Endometrial microvascular endothelial cells (primary cell): Measurements from ENCODE around the gene ARID1B. TPM values are rescaled to one million over a fixed set of nuclear protein-coding genes. Genes with fewer than 3 reads are reported as not detected.

ENCODE experiments used
- in situ Hi-C: cut with HindIII; loops from 2 replicates; pipeline ENCODE4 v1.10.0; 2017; ENCODE audit warnings: low sequenced_read_pairs, low pct_unique_long_range_greater_than_20kb; ENCODE audit errors: inconsistent ontology term
- total RNA-seq: library from RNA; depleted of rRNA; stranded (reverse); fragments of >200 nt; gene quantifications from one replicate; pipeline ENCODE4 v1.2.3, GENCODE V29; 2015; ENCODE audit errors: inconsistent ontology term

ARID1B gene
- total RNA-seq, 1 donor from 2014 or later: 24.6 TPM

DNA sequence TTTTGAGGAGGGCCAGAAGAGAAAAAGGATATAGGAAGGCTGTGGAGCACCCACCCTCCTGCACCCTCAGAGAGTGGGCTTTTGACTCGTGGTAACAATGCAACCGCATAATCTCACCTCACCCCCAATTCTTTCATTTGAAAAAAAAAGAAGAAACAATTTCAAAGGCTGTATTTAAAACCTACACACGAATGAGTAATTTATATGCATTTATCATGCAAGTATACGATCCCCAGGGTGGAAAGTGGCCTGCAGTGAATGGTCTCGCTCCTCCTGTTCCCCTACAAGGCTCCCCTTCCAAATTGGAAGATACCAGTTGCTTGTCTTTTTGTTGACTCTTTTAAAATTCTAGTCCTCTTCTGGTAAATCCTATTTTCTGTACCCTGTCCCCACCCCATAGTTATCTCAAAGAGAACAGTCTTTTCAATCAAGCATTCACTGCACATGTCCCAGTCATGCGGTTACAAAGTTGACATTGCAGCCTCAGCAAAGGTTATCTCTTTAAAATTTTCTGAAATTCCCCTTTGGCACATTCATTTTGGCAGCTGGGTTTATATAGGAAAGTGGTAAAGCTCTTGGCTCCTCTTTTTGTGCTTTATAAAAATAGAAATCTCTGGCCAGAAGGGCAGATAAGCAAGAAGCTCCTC lies 110.6 kb downstream of the ARID1B start:
- in situ Hi-C loops: no loop called here

GRCh38 chr6:156889469-156889868 lies 112.3 kb downstream of the ARID1B start:
- in situ Hi-C loops: no loop called here

- in situ Hi-C loops: no loop called here
These were observed 112.8 kb downstream of the ARID1B start for GRCh38 chr6:156889986-156890385.

DNA sequence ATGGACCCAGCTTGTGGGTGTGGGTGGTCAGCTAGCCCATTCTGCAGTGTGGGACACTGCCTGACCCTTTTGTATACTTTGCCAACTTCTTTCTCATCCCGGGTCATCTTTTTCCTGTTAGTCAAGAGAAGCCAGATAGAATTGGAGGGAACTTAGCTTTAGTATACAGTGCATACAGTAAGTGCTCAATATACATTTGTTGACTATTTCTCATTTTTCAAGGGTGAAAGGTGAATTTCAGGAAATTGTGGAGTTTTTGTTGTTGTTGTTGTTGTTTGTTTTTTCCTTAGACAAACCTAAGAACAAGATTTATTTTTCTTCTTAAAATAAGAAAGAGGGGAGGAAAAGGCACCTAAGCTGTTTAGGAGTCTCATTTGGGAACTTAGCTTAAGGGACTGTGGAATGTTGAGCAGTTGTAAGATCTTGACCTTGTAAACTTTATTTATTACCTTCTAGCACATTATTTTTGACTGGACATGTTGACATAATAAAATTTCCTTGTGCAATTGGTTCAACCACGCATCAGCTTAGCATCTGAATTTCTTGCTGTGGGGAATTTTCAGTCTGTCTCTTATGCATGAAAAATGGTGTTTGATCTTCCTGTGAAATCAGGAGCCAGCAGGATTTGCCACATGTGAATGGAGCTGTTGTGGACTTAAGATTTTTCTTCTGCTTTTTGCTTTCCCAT lies 113.6 kb downstream of the ARID1B start:
- in situ Hi-C loops: no loop called here

DNA sequence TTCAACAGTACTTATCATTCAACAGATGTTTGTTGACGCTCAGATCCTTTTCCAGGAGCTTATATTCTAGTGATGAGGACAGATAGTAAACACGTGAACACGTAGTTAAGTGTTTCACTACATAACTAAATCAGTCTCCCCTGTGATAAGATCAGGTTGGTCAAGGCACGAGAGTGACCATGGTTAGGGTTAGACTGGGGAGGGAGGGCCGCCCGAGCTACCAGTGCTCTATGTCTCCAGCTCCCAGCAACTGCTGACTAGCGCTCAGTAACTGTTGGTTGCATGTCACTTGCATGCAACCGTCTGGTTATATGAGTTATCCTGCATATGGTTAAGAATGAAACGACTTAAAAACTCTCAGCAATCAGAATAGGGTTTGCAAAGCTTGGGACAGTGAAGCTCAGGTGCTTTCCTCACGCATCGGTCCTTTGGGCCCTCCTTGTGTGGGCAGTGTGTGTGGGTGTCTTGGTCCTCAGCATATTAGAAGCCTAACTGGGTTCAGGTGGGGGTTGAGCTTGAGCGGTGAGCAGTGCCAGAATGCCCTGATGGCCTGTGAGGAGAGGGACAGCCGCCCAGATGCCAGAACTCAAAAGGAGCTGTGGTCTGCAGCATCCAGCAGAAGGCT lies 120.8 kb downstream of the ARID1B start:
- in situ Hi-C loops: no loop called here

GRCh38 chr6:156899071-156899470 lies 121.9 kb downstream of the ARID1B start:
- in situ Hi-C loops: no loop called here

GRCh38 chr6:156899532-156900135 lies 122.5 kb downstream of the ARID1B start:
- in situ Hi-C loops: no loop called here

- in situ Hi-C loops: no loop called here
These were observed 123.1 kb downstream of the ARID1B start for GRCh38 chr6:156900292-156900691.

DNA sequence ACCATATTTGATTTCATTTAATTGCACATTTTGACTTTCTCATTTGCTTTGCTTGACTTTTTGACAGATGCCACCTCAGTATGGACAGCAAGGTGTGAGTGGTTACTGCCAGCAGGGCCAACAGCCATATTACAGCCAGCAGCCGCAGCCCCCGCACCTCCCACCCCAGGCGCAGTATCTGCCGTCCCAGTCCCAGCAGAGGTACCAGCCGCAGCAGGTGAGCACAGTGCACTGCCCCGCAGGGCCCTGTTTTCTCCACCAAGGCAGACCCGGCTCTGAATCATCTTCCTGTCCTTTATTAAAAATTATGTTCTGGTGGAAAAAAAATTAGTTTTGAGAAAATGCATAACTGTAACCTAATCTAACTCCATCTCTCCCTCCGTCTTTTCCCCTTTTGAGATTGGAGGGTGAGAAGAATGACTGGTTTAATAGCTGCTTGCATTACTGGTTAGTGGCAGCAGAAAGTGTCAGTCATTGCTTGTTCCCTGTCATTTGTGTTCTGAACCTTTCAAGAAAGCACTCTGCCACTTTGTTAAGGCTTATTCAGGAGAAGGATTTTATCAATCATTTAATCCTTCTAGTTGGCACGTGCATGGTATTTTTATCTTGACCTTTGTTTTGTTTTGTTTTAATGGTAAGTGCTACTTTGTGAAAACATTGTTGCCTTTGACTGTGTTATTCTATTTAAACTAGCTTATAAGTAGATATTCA lies 124.3 kb downstream of the ARID1B start:
- in situ Hi-C loops: no loop called here

DNA sequence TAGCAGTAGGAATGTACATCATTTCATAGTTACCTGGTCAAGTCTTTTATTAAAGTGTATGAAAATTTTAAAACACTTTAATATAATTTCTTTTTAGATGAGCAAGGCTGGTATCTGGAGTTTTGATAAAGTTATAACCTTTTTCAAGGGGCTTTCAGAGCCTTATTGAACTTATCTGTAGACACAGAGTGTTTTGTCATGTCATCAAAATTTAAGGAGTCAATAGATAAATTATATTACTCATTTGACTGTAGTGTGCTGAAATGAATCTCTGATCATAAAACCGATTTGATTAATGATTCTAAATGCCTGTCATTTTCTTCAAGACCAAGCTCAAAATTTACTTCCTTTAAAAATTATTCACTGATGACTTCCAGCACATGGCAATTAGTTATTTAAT lies 125.6 kb downstream of the ARID1B start:
- in situ Hi-C loops: no loop called here

DNA sequence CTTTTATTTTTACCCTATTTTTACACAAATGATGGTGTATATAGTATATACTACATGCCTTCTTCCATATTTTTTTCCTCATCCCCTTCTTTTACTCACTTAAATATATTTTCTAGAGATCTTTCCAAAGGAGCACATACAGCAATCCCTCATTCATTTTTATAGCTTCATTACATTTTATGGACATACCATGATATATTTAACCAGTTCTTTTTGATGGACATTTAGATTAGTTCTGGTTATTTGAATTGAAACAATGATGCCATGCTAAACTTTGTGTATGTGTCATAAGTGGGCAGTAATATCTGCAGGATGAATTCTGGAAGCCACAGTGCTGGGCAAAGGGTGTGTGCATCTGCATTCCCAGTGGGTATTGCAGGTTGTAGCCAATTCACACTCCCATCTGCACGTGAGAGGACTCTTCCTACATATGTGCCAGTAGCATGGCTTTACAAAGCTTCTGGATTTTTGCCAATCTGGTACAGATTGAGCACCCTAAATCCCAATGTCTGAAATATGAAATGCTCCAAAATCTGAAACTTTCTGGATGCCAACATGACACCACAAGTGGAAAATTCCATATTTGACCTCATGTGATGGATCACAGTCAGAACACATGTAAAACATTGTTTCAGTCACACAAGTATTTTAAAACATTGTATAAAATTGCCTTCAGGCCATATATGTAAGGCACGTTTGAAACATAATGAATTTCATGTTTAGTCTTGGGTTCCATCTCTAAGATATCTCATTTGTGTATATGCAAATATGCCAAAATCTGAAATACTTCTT lies 127.2 kb downstream of the ARID1B start:
- in situ Hi-C loops: no loop called here

GRCh38 chr6:156905801-156906200 lies 128.6 kb downstream of the ARID1B start:
- in situ Hi-C loops: no loop called here

- in situ Hi-C loops: no loop called here
These were observed 129.3 kb downstream of the ARID1B start for GRCh38 chr6:156906451-156906850.

- in situ Hi-C loops: no loop called here
These were observed 132.2 kb downstream of the ARID1B start for GRCh38 chr6:156909212-156910010.

DNA sequence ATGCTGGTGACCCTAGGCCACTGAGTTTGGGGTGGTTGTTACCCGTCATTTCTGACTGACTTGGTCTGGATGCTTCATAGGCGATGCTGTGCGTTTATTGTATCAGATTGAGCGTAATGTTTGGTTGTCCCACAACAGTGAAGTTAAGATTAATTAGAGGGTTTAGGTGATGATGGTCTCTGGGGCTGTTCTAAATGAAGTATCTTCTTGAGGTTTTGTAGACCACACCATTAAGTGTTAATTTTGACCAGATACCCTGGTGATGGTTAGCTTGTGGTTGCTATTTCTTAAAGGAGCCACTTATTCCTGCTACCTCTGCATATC lies 132.8 kb downstream of the ARID1B start:
- in situ Hi-C loops: no loop called here

- in situ Hi-C loops: no loop called here
These were observed 133.8 kb downstream of the ARID1B start for GRCh38 chr6:156910938-156911337.

DNA sequence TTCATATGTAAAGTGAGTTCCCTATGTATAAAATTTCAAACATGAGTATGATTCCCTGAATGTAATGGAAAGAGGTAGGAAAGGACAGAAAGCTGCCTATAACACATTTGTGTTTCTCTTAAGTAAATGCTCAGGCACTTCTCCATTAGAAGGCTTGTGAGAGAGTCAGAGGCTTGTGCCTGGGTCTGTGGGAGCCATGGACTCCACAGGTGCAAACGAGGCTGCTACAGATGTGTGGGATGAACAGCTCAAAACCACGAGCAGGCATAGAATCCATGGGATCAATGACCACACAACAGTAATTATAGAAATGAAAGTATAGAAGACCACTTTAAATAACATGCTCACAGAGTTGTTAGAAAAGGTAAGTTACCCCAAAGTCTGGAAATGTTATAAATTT lies 134.4 kb downstream of the ARID1B start:
- in situ Hi-C loops: no loop called here

- in situ Hi-C loops: no loop called here
These were observed 135.3 kb downstream of the ARID1B start for GRCh38 chr6:156912431-156912830.
